ENCODE data around the gene TPSD1.

DNA sequence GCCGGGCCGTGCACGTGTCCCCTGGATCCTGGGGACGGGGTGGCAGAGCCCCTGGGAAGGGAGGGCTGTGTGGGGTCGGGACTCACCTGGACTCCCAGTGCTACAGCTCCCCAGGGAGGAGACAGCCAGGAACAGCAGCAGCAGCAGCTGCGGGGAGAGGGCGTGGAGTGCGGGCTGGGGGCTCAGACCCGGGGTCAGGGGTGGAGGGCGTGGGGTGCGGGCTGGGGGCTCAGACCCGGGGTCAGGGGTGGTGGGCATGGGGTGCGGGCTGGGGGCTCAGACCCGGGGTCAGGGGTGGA lies 20.7 kb downstream of the TPSD1 start:
- TF ChIP-seq, protein P1, sequence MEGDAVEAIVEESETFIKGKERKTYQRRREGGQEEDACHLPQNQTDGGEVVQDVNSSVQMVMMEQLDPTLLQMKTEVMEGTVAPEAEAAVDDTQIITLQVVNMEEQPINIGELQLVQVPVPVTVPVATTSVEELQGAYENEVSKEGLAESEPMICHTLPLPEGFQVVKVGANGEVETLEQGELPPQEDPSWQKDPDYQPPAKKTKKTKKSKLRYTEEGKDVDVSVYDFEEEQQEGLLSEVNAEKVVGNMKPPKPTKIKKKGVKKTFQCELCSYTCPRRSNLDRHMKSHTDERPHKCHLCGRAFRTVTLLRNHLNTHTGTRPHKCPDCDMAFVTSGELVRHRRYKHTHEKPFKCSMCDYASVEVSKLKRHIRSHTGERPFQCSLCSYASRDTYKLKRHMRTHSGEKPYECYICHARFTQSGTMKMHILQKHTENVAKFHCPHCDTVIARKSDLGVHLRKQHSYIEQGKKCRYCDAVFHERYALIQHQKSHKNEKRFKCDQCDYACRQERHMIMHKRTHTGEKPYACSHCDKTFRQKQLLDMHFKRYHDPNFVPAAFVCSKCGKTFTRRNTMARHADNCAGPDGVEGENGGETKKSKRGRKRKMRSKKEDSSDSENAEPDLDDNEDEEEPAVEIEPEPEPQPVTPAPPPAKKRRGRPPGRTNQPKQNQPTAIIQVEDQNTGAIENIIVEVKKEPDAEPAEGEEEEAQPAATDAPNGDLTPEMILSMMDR (IDR thresholded peaks at IDR 0.05; ENCODE audit: insufficient read depth, low read length, poor library complexity, severe bottlenecking): no peak
- TF ChIP-seq EZH2phosphoT487 (conservative IDR thresholded peaks at IDR 0.05; ENCODE audit: low read length): no peak

All from SU-DHL-6 (cell line).